HCT116 (cell line): ENCODE results near the gene ZNF8.
A peak's percentile ranks its signal among the peaks of the same experiment; 100 is the strongest.

Experiments used
- EZH2 ChIP-seq: fragments of 200-600 bp; sonication (generic); IDR thresholded peaks from 2 replicates; pipeline ENCODE4 v1.6.1; 2017; ENCODE audit warnings: antibody characterized with exemption, mixed run types
- EZH2phosphoT487 ChIP-seq: fragments of 200-600 bp; IDR thresholded peaks from 2 replicates; pipeline ENCODE4 v1.6.1; 2018; ENCODE audit warnings: antibody characterized with exemption, borderline replicate concordance
- JUND ChIP-seq: IDR thresholded peaks from 2 replicates; pipeline ENCODE4 v1.6.1; 2012
- POLR2A ChIP-seq: IDR thresholded peaks from 2 replicates; pipeline ENCODE4 v1.7.0; 2011; ENCODE audit warnings: borderline replicate concordance; ENCODE audit not compliant: insufficient read depth, insufficient read length; ENCODE audit errors: extremely low read depth
- POLR2AphosphoS5 ChIP-seq: IDR thresholded peaks from 2 replicates; pipeline ENCODE4 v1.6.1; 2011; ENCODE audit warnings: mild to moderate bottlenecking, low read depth, low read length, moderate library complexity
- SP1 ChIP-seq: IDR thresholded peaks from 2 replicates; pipeline ENCODE4 v1.6.1; 2012; ENCODE audit warnings: low read depth
- SRF ChIP-seq: IDR thresholded peaks from 2 replicates; pipeline ENCODE4 v1.6.1; 2012; ENCODE audit warnings: low read depth
- YY1 ChIP-seq: IDR thresholded peaks from 2 replicates; pipeline ENCODE4 v1.6.1; 2011; ENCODE audit warnings: low read length, low read depth, moderate library complexity, mild to moderate bottlenecking; ENCODE audit not compliant: insufficient replicate concordance; ENCODE audit errors: extremely low read depth
- TF ChIP-seq, protein P1 (sequence below), 3 experiments: fragments of 200-600 bp in 1 of 3; sonication (generic) in 1 of 3; IDR thresholded peaks in 2 of 3; conservative IDR thresholded peaks in 1 of 3; 2 replicates each; pipeline ENCODE4 v1.5.1; 2012 to 2017; ENCODE audit warnings: low read depth in 2 of 3, low read length in 2 of 3, antibody characterized with exemption in 1 of 3, borderline replicate concordance in 1 of 3, control low read depth in 1 of 3, mild to moderate bottlenecking in 1 of 3, mixed read lengths in 1 of 3, mixed run types in 1 of 3, moderate library complexity in 1 of 3; ENCODE audit not compliant: insufficient read depth in 1 of 3

DNA sequence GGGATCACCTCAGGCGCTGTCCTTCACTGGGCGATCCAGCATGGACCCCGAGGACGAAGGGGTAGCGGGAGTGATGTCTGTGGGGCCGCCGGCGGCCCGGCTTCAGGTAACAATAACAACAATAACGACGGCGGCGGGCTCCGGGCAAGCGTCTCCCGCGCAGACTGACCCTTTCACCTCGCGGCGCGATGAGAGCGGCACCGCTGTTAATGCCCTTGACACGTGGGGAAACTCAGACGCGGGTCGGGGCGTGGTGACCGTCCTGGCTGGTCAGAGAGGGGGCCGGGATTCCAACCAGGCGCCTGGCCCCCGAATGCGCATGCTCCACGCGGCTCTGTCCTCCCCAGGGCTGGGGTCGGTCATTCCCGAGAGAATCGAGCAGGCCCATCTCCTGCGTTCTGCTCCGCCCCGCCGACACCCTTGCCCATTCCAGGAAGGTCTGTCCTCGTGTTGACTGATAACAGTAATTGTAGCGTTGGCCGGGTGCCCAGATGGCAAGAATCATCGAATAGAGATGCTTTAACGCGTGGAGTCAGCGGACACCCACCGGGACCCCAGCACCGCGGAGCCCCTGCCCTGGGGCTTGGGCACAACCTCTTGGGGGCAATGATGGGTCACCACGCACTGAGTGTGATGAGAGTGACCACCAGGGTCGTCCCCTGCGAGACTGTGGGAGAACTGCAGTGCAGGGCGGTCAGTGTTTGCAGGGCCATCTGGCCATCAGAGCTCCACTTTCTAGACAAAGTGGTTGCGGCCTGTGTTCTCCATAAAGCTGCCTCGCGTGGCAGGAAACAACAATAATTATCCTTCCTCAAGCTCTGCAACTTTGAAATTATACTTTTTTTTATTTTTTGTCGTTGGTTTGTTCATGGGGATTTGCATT, 528 bp downstream of the ZNF8 start:
- TF ChIP-seq, protein P1, sequence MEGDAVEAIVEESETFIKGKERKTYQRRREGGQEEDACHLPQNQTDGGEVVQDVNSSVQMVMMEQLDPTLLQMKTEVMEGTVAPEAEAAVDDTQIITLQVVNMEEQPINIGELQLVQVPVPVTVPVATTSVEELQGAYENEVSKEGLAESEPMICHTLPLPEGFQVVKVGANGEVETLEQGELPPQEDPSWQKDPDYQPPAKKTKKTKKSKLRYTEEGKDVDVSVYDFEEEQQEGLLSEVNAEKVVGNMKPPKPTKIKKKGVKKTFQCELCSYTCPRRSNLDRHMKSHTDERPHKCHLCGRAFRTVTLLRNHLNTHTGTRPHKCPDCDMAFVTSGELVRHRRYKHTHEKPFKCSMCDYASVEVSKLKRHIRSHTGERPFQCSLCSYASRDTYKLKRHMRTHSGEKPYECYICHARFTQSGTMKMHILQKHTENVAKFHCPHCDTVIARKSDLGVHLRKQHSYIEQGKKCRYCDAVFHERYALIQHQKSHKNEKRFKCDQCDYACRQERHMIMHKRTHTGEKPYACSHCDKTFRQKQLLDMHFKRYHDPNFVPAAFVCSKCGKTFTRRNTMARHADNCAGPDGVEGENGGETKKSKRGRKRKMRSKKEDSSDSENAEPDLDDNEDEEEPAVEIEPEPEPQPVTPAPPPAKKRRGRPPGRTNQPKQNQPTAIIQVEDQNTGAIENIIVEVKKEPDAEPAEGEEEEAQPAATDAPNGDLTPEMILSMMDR (IDR thresholded peaks at IDR 0.05 in 2 of 3, conservative IDR thresholded peaks at IDR 0.05 in 1 of 3; ENCODE audit: borderline replicate concordance in 1 of 3, insufficient read depth in 1 of 3, low read depth in 2 of 3, low read length in 2 of 3), result no peak
- TF ChIP-seq JUND (no peak), POLR2A (peak; percentile 58), EZH2phosphoT487 (no peak), SP1 (no peak), POLR2AphosphoS5 (no peak), YY1 (no peak), SRF (no peak), EZH2 (no peak)
